Spinal cord (tissue), 10 donors: ENCODE results near the gene PC. TPM values are rescaled to one million over a fixed set of nuclear protein-coding genes. Genes with fewer than 3 reads are reported as not detected.
"Not testable (repeated sequence)": the region's sequence is repeated elsewhere in the genome, so short reads cannot be mapped to it uniquely, and the experiment has no call there.

Source experiments
- DNase-seq, 6 donors: peaks; one replicate each; pipeline versions ENCODE4 v3.0.0 to v3.0.0-alpha.2; 2013 to 2015; ENCODE audit warnings: low spot score in 6 of 6, low read depth in 4 of 6
- H3K27ac ChIP-seq: one replicate; pipeline ENCODE4 v1.5.1; 2013; ENCODE audit warnings: low read depth, low read length, control low read depth
- H3K27me3 ChIP-seq: one replicate; pipeline ENCODE4 v1.6.1; 2013; ENCODE audit warnings: low read length; ENCODE audit not compliant: control insufficient read depth, insufficient read depth
- H3K36me3 ChIP-seq: one replicate; pipeline ENCODE4 v1.6.1; 2013; ENCODE audit warnings: low read length; ENCODE audit not compliant: control insufficient read depth, insufficient read depth
- H3K4me1 ChIP-seq: one replicate; pipeline ENCODE4 v1.6.1; 2013; ENCODE audit warnings: low read length; ENCODE audit not compliant: control insufficient read depth, insufficient read depth
- H3K4me3 ChIP-seq: one replicate; pipeline ENCODE4 v1.5.1; 2013; ENCODE audit warnings: low read depth, low read length, control low read depth
- H3K9me3 ChIP-seq: one replicate; pipeline ENCODE4 v1.6.1; 2013; ENCODE audit warnings: low read length; ENCODE audit not compliant: control insufficient read depth, insufficient read depth
- WGBS: methylation state at CpG from one replicate; pipeline ENCODE4 v1.1.5; 2013; ENCODE audit warnings: missing lambda C conversion rate; ENCODE audit not compliant: insufficient coverage; 5-methylcytosine and 5-hydroxymethylcytosine counted together
- polyA plus RNA-seq, 2 donors: library from polyadenylated mRNA; unstranded; fragments of 120-200 nt; gene quantifications; one replicate each; pipeline ENCODE4 v1.2.1, GENCODE V29; 2013; ENCODE audit not compliant: insufficient read length in 2 of 2
- total RNA-seq, 2 donors: library from RNA; depleted of rRNA in 1 of 2; stranded (reverse); fragments of 120-200 nt in 1 of 2; fragments of >200 nt in 1 of 2; gene quantifications; one replicate each; pipeline versions ENCODE4 v1.2.3 to v1.2.4, GENCODE V29; 2013 to 2014
- donor health status: healthy.

The PC gene
- total and polyA plus RNA-seq, 4 donors = 33.9 to 71.8 (median 54.5) TPM

GRCh38 chr11:66961691-66962213 lies 3.6 kb upstream of the PC start:
- not testable (repeated sequence) for H3K27me3 ChIP-seq, H3K4me3 ChIP-seq, H3K9me3 ChIP-seq, H3K36me3 ChIP-seq, DNase-seq, H3K27ac ChIP-seq
- H3K4me1 ChIP-seq = peaks cover 16% of the 10 kb centered on the region
- WGBS = 85% methylated on average over 4 of the region's 5 CpGs

DNA sequence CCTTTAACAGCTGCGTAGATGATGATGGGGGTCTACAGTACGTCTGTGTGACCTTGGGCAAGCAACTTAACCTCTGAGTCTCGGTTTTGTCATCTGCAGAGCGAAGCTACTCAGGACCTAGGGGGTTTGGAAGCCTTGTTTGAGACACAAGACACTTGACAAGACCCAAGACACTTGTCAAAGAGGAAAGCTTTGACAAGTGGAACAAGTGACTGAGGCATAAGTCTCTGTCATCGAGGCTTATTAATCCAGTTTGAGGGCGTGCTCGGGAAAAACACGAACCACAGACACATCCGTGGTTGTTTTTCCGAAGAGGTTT lies 732 bp upstream of the PC start:
- H3K27ac ChIP-seq = peak overlapping the region; percentile 64
- no peaks in the 10 kb centered on the region for H3K9me3 ChIP-seq
- H3K36me3 ChIP-seq = peaks cover 9% of the 10 kb centered on the region
- peaks cover 26% of the 10 kb centered on the region for H3K4me1 ChIP-seq
- peak overlapping the region; percentile 65 for H3K4me3 ChIP-seq
- DNase-seq = no peak
- 21% methylated on average over 10 of the region's 10 CpGs for WGBS
- no peaks in the 10 kb centered on the region for H3K27me3 ChIP-seq

GRCh38 chr11:66957971-66958231 lies 282 bp downstream of the PC start:
- WGBS = under 1% methylated on average over 40 of the region's 40 CpGs
- Histone ChIP-seq H3K27ac (peak overlapping the region; percentile 71), H3K4me1 (peaks cover 26% of the 10 kb centered on the region), H3K36me3 (peaks cover 9% of the 10 kb centered on the region), H3K4me3 (peak overlapping the region; percentile 65), H3K9me3 (no peaks in the 10 kb centered on the region), H3K27me3 (no peaks in the 10 kb centered on the region)
- peak in 2 of 6 donors; percentile 42 to 61 for DNase-seq

GRCh38 chr11:66956689-66957290 lies 1.4 kb downstream of the PC start:
- H3K27me3 ChIP-seq = no peaks in the 10 kb centered on the region
- H3K4me1 ChIP-seq = peaks cover 34% of the 10 kb centered on the region
- DNase-seq = peak in 1 of 6 donors; percentile 45
- 20% methylated on average over 1 of the region's 7 CpGs for WGBS
- peak overlapping the region; percentile 69 for H3K27ac ChIP-seq
- H3K9me3 ChIP-seq = no peaks in the 10 kb centered on the region
- H3K36me3 ChIP-seq = peaks cover 11% of the 10 kb centered on the region
- H3K4me3 ChIP-seq = peak overlapping the region; percentile 65

DNA sequence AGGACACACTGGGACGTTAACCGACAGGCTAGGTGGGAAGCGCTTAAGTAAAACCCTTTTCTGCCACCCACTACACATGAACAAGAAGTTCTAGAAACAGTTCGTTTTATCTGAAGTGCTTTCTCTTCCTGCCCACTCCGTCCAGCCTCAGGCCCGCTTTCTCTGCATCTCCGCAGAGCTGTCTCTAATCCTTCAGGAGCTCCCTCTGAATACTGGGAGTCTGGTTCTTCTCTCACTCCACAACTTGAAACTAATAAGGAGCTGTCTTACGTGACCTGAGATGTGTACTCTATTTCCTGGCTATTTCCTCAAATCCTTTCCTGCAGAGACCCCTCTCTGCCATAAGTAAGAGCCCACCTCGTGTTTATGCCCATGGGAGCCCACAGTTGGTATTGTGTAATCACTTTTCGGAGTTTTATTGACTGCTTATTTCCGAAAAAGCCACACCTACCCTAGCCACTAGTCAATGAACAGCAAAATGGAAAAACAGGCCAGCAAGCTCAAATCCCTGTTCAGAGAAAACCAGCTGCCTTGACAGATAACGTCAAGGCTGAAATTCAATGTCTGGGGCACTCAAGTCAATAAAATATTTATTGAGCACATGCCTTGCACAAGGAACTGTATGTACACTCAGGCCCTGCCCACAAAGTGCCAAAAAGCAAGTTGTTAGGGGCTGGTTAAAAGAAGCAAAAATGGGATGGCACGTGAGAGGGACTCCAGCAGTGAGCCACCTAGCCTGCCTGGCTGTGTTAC lies 4.9 kb downstream of the PC start:
- Histone ChIP-seq H3K4me3 (no peak overlapping the region), H3K9me3 (no peaks in the 10 kb centered on the region), H3K4me1 (peaks cover 30% of the 10 kb centered on the region), H3K27ac (no peak overlapping the region), H3K36me3 (peaks cover 21% of the 10 kb centered on the region), H3K27me3 (no peaks in the 10 kb centered on the region)
- 96% methylated on average over 10 of the region's 13 CpGs for WGBS
- DNase-seq = no peak

GRCh38 chr11:66951927-66952337 lies 6.3 kb downstream of the PC start:
- Histone ChIP-seq H3K4me3 (no peak overlapping the region), H3K4me1 (peaks cover 21% of the 10 kb centered on the region), H3K9me3 (no peaks in the 10 kb centered on the region), H3K27me3 (no peaks in the 10 kb centered on the region), H3K36me3 (peaks cover 22% of the 10 kb centered on the region), H3K27ac (peak overlapping the region; percentile 29)
- DNase-seq = peak in 2 of 6 donors; percentile 39 to 55
- WGBS = 27% methylated on average over 7 of the region's 7 CpGs

DNA sequence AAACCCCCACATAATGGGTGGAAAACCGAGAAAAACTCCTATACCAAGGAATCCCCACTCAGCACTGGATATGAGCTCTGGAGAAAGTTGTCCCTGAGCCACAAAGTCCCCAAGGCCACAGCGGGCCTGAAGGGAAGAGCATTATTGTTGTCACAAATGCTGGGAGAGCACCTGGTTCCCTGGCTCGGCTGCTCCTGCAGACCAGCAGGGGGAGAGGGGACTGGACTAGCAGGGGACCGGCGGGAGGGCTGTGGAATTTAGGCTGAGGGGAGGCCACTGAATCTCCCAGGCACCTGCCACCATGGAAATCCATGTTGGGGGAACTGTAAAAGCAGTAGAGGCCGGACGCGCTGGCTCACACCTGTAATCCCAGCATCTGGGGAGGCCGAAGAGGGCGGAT lies 7.0 kb downstream of the PC start:
- Histone ChIP-seq H3K27ac (no peak overlapping the region), H3K27me3 (no peaks in the 10 kb centered on the region), H3K36me3 (peaks cover 23% of the 10 kb centered on the region), H3K4me3 (no peak overlapping the region), H3K9me3 (no peaks in the 10 kb centered on the region), H3K4me1 (peaks cover 15% of the 10 kb centered on the region)
- WGBS = 85% methylated on average over 10 of the region's 10 CpGs
- DNase-seq = no peak

DNA sequence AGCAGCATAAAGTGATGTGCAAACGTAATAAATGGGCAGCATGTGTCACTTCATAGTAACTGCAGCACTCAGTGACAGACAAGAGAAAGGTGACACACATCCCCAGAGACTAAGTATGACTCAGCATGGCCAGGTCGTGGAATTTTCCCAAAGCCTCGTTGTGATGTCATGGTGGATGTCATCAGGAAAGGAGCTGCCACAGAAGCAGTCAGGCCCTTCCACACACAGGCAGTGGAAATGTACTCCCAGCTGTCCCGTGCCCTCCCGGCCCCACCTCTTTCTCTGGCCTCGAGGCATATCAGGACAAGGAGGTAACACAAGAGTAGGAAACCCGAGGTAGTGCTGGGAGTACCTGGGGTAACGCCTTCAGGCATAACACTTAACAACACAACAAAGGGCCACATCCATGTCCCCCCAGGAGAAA lies 8.1 kb downstream of the PC start:
- 76% methylated on average over 3 of the region's 8 CpGs for WGBS
- no peak for DNase-seq

GRCh38 chr11:66938582-66939135 lies 19.5 kb downstream of the PC start:
- Histone ChIP-seq H3K9me3 (no peaks in the 10 kb centered on the region), H3K27me3 (no peaks in the 10 kb centered on the region), H3K4me1 (no peaks in the 10 kb centered on the region), H3K36me3 (peaks cover 6% of the 10 kb centered on the region), H3K4me3 (no peak overlapping the region), H3K27ac (no peak overlapping the region)
- WGBS = 93% methylated on average over 3 of the region's 5 CpGs
- DNase-seq = no peak

More for the DNA sequence above, 8.1 kb downstream of the PC start:
- no peak overlapping the region for H3K4me3 ChIP-seq
- H3K27me3 ChIP-seq = no peaks in the 10 kb centered on the region
- peaks cover 24% of the 10 kb centered on the region for H3K36me3 ChIP-seq
- no peaks in the 10 kb centered on the region for H3K9me3 ChIP-seq
- H3K27ac ChIP-seq = no peak overlapping the region
- H3K4me1 ChIP-seq = peaks cover 9% of the 10 kb centered on the region
